ENCODE data around the gene MAP10.

GRCh38 chr1:232806186-232806510 is 932 bp downstream of the MAP10 start:
- TF ChIP-seq, protein P1, sequence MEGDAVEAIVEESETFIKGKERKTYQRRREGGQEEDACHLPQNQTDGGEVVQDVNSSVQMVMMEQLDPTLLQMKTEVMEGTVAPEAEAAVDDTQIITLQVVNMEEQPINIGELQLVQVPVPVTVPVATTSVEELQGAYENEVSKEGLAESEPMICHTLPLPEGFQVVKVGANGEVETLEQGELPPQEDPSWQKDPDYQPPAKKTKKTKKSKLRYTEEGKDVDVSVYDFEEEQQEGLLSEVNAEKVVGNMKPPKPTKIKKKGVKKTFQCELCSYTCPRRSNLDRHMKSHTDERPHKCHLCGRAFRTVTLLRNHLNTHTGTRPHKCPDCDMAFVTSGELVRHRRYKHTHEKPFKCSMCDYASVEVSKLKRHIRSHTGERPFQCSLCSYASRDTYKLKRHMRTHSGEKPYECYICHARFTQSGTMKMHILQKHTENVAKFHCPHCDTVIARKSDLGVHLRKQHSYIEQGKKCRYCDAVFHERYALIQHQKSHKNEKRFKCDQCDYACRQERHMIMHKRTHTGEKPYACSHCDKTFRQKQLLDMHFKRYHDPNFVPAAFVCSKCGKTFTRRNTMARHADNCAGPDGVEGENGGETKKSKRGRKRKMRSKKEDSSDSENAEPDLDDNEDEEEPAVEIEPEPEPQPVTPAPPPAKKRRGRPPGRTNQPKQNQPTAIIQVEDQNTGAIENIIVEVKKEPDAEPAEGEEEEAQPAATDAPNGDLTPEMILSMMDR (IDR thresholded peaks at IDR 0.05) = no peak
- TF ChIP-seq ZFX (IDR thresholded peaks at IDR 0.05; ENCODE audit: borderline replicate concordance) = no peak

Data from 22Rv1 (cell line).